ENCODE results near the gene COCH.
"Not testable (repeated sequence)": the region's sequence is repeated elsewhere in the genome, so short reads cannot be mapped to it uniquely, and the experiment has no call there.

COCH gene

GRCh38 chr14:30876692-30877091, 2.3 kb downstream of the COCH start:
- DNase-seq: no peak

GRCh38 chr14:30882431-30882830, 8.1 kb downstream of the COCH start:
- DNase-seq: no peak

- DNase-seq: no peak
These were observed 9.3 kb downstream of the COCH start for GRCh38 chr14:30883508-30884294.

GRCh38 chr14:30884901-30885300, 10.5 kb downstream of the COCH start:
- no peak for DNase-seq

GRCh38 chr14:30885840-30886740, 11.7 kb downstream of the COCH start:
- no peak for DNase-seq

- DNase-seq: no peak
These were observed 14.3 kb downstream of the COCH start for GRCh38 chr14:30888480-30889243.

- DNase-seq: no peak
These were observed 14.9 kb downstream of the COCH start for GRCh38 chr14:30889244-30889594.

GRCh38 chr14:30893819-30894218, 19.5 kb downstream of the COCH start:
- DNase-seq: no peak

- no peak for DNase-seq
These were observed 20.7 kb downstream of the COCH start for GRCh38 chr14:30894923-30895515.

GRCh38 chr14:30896435-30896834, 22.1 kb downstream of the COCH start:
- DNase-seq: no peak

GRCh38 chr14:30897121-30897520, 22.8 kb downstream of the COCH start:
- not testable (repeated sequence) for DNase-seq

GRCh38 chr14:30903285-30904124, 29.1 kb downstream of the COCH start:
- no peak for DNase-seq

- no peak for DNase-seq
These were observed 32.6 kb downstream of the COCH start for GRCh38 chr14:30906752-30907658.

- no peak for DNase-seq
These were observed 33.3 kb downstream of the COCH start for GRCh38 chr14:30907659-30908057.

GRCh38 chr14:30908826-30909225, 34.5 kb downstream of the COCH start:
- DNase-seq: no peak

GRCh38 chr14:30914812-30915211, 40.5 kb downstream of the COCH start:
- DNase-seq: no peak

GRCh38 chr14:30915596-30915995, 41.2 kb downstream of the COCH start:
- DNase-seq: no peak

- no peak for DNase-seq
These were observed 46.9 kb downstream of the COCH start for GRCh38 chr14:30921305-30921704.

- no peak for DNase-seq
These were observed 47.4 kb downstream of the COCH start for GRCh38 chr14:30921788-30922187.

- no peak for DNase-seq
These were observed 50.9 kb downstream of the COCH start for GRCh38 chr14:30925254-30925653.

- DNase-seq: no peak
These were observed 54.1 kb downstream of the COCH start for GRCh38 chr14:30928462-30928861.

Measured in NCI-H510A (cell line).